ENCODE results near the gene PAQR5. TPM values are rescaled to one million over a fixed set of nuclear protein-coding genes. Genes with fewer than 3 reads are reported as not detected.

Gene PAQR5
- total RNA-seq, 2 experiments from 2014 or later = not detected

DNA sequence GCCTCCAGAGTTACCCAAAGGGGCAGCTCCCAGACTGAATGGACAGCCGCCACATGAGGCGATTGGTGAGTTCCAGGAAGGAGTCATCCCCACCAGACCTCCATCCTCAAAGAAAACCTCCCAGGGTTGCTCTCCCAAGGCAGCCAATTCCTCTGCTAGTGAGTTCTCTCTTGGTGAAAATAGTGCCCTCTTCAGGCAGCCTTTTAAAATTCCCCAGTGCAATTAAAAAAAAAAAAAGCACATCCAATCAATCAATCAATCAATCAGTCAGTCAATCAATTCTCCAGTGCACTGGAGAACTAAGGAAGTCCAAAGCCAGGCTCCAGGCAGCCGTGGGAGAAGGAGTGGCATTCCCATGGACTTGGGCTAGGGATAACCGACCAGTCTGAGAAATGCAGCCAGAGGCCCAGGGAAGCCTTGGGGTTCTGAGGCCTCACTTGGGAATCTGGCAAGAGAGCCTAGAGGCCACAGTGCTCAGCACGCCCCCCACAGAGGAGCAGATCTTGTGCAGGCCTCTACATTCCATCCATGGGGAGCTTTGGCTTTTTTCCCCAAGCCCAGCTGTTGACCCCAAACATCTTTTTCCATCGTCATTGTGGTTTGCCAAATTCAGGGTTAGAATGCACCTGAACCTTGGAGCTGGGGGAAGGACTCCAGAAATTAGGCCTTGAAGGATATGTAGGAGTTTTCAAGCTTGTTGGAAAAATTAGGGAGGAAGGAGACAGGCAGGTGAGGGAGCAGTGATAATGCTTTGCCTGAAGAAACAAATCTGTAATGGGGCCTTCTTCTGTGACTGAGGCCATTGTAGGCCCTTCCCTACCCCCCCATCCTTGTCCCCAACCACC lies 4.8 kb downstream of the PAQR5 start:
- no peak overlapping the region for H3K27ac Mint-ChIP-seq
- DNase-seq = no peak
- H3K4me1 Mint-ChIP-seq (ENCODE audit: low read depth) = no peaks in the 10 kb centered on the region
- peaks cover 76% of the 10 kb centered on the region for H3K27me3 Mint-ChIP-seq
- Histone ChIP-seq H3K4me3 (ENCODE audit: low read length) (no peak overlapping the region), H3K36me3 (ENCODE audit: insufficient read depth, low read length) (no peaks in the 10 kb centered on the region), H3K27ac (ENCODE audit: low read depth in 1 of 2, low read length in 2 of 2) (no peak overlapping the region), H3K27me3 (ENCODE audit: control insufficient read depth in 1 of 2, insufficient read depth in 2 of 2, low read length in 2 of 2) (peaks cover 27 to 30% of the 10 kb centered on the region in 2 experiments), H3K4me1 (ENCODE audit: insufficient read depth, low read length) (peaks cover 4% of the 10 kb centered on the region), H3K9me3 (ENCODE audit: control insufficient read depth in 1 of 2, insufficient read depth in 1 of 2, low read length in 2 of 2) (no peaks in the 10 kb centered on the region)
- ChIA-PET CTCF (no interaction called here), POLR2A (no interaction called here)
- TF ChIP-seq, protein P1, sequence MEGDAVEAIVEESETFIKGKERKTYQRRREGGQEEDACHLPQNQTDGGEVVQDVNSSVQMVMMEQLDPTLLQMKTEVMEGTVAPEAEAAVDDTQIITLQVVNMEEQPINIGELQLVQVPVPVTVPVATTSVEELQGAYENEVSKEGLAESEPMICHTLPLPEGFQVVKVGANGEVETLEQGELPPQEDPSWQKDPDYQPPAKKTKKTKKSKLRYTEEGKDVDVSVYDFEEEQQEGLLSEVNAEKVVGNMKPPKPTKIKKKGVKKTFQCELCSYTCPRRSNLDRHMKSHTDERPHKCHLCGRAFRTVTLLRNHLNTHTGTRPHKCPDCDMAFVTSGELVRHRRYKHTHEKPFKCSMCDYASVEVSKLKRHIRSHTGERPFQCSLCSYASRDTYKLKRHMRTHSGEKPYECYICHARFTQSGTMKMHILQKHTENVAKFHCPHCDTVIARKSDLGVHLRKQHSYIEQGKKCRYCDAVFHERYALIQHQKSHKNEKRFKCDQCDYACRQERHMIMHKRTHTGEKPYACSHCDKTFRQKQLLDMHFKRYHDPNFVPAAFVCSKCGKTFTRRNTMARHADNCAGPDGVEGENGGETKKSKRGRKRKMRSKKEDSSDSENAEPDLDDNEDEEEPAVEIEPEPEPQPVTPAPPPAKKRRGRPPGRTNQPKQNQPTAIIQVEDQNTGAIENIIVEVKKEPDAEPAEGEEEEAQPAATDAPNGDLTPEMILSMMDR (IDR thresholded peaks at IDR 0.05) = no peak
- no peak for ATAC-seq (ENCODE audit: poor library complexity)
- H3K9me3 Mint-ChIP-seq = no peaks in the 10 kb centered on the region
- H3K36me3 Mint-ChIP-seq (ENCODE audit: low read depth) = no peaks in the 10 kb centered on the region
- intact Hi-C loops (cut with DNase I, micrococcal nuclease) = no loop called here
- no peak overlapping the region for H3K4me3 Mint-ChIP-seq

DNA sequence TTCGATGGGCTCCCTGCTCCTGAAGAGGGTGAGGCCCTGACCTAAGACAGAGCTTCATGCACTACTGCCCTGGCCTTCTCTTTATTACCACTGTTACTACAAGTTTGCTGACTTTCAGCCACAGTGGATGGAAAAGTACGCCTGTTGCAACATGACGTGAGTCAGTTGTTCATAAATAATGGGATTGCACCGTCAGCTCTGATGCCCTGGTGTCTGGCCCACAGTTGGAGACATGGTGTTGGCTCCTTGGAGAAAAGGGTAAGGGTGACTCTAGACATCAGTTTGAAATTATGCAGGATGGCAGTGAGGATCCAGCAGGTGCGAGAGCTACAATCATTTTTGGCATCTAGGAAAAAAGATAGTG lies 5.5 kb downstream of the PAQR5 start:
- Mint-ChIP-seq H3K4me1 (ENCODE audit: low read depth) (no peaks in the 10 kb centered on the region), H3K9me3 (no peaks in the 10 kb centered on the region), H3K4me3 (no peak overlapping the region), H3K36me3 (ENCODE audit: low read depth) (no peaks in the 10 kb centered on the region), H3K27ac (no peak overlapping the region), H3K27me3 (peaks cover 81% of the 10 kb centered on the region)
- no peak for ATAC-seq (ENCODE audit: poor library complexity)
- DNase-seq = no peak
- no peak overlapping the region for H3K4me3 ChIP-seq (ENCODE audit: low read length)
- intact Hi-C loops (cut with DNase I, micrococcal nuclease) = no loop called here
- H3K27ac ChIP-seq (ENCODE audit: low read depth in 1 of 2, low read length in 2 of 2) = no peak overlapping the region
- H3K36me3 ChIP-seq (ENCODE audit: insufficient read depth, low read length) = no peaks in the 10 kb centered on the region
- TF ChIP-seq, protein P1 (IDR thresholded peaks at IDR 0.05) = no peak
- H3K9me3 ChIP-seq (ENCODE audit: control insufficient read depth in 1 of 2, insufficient read depth in 1 of 2, low read length in 2 of 2) = no peaks in the 10 kb centered on the region
- ChIA-PET POLR2A (no interaction called here), CTCF (no interaction called here)
- H3K27me3 ChIP-seq (ENCODE audit: control insufficient read depth in 1 of 2, insufficient read depth in 2 of 2, low read length in 2 of 2) = peaks cover 26 to 30% of the 10 kb centered on the region in 2 experiments
- H3K4me1 ChIP-seq (ENCODE audit: insufficient read depth, low read length) = peaks cover 4% of the 10 kb centered on the region

DNA sequence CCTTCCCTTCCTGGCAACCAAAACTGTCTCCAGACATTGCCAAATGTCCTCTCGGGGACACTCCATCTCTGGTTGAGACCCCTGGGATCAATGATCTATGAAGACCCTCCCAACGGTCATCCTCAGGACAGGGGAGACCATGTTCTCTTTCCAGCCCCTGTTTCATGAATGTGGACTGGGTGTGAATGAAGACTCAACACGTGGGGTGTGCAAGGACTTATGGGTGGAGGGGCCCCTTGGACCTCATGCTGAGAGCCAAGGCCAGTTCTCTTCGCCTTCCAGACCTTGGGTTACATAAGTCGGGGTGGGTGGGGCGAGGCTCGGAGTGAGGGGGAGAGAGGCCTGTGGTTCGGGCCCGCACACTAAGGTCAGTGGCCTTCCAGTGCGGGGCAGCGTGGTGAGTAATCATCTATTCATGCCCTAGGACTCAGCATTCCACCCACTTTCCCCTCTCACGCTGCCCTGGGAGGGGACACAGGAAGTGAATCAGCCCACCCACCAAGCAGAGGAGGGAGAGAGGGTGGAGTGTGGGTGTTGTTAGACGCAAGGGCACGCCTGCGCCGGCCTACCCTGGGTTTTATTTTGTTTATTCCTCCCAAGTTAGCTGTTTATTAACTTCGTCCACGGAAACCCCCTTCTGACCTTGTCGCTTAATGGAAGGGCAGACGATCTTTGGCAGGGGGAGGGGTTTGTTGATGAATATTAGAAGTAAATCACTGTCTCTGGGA lies 6.7 kb downstream of the PAQR5 start:
- intact Hi-C loops (cut with DNase I, micrococcal nuclease) = no loop called here
- Histone ChIP-seq H3K27ac (ENCODE audit: low read depth in 1 of 2, low read length in 2 of 2) (no peak overlapping the region), H3K36me3 (ENCODE audit: insufficient read depth, low read length) (no peaks in the 10 kb centered on the region), H3K4me3 (ENCODE audit: low read length) (no peak overlapping the region), H3K4me1 (ENCODE audit: insufficient read depth, low read length) (no peaks in the 10 kb centered on the region), H3K9me3 (ENCODE audit: control insufficient read depth in 1 of 2, insufficient read depth in 1 of 2, low read length in 2 of 2) (no peaks in the 10 kb centered on the region), H3K27me3 (ENCODE audit: control insufficient read depth in 1 of 2, insufficient read depth in 2 of 2, low read length in 2 of 2) (peaks cover 14 to 19% of the 10 kb centered on the region in 2 experiments)
- Mint-ChIP-seq H3K36me3 (ENCODE audit: low read depth) (no peaks in the 10 kb centered on the region), H3K4me3 (no peak overlapping the region), H3K4me1 (ENCODE audit: low read depth) (no peaks in the 10 kb centered on the region), H3K27ac (no peak overlapping the region), H3K27me3 (peaks cover 80% of the 10 kb centered on the region), H3K9me3 (no peaks in the 10 kb centered on the region)
- CTCF ChIA-PET = no interaction called here
- POLR2A ChIA-PET = interaction anchor here (0.6 kb wide), 1 partner anchor 369 kb away, joined by 3 read pairs; no protein-coding TSS in a partner anchor
- ATAC-seq (ENCODE audit: poor library complexity) = no peak
- no peak for DNase-seq
- TF ChIP-seq, protein P1 (IDR thresholded peaks at IDR 0.05) = no peak

Data from CD4-positive, alpha-beta T cell (primary cell).